ENCODE measurements around the gene BRINP1.

DNA sequence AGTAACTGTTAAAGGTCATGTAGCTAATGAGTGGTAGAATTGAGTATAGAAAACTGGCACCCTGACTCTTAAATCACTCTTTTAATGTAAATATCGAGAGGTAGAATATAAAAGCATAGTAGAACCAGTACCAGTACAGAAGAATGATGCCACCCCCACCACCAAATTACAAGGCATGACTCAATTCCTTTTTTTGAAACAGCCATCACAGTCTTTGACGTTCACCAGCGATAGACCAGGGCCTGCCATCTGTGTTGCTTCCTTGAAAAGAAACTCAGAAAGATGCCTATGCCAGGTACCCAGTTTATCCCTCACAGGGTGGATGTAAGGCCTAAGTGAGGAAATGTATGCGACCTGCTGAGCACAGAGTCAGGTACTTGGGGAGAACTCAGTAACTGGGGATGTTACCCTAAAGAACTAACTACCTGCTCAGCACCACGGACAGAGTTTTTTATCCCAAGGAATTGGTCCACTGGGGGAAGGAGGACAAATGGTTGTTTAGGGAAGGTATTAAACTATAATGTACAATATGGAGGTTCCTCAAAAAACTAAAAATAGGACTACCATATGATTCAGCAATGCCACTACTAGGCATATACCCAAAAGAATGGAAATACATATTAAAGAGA is 116.5 kb downstream of the BRINP1 start:
- TF ChIP-seq CTCF (conservative IDR thresholded peaks at IDR 0.05 in 1 of 2, IDR thresholded peaks at IDR 0.05 in 1 of 2; ENCODE audit: low read depth in 1 of 2, low read length in 2 of 2) (no peak), EZH2 (IDR thresholded peaks at IDR 0.05; ENCODE audit: low read length, missing control alignments) (no peak)

Data from fibroblast of lung (primary cell).